Erythroblast (primary cell): ENCODE measurements around the gene GALP.

Experiments
- GATA1 ChIP-seq: IDR thresholded peaks from 2 replicates; pipeline ENCODE4 v1.6.1; 2011; ENCODE audit warnings: low read depth, mild to moderate bottlenecking, control low read depth, low read length, moderate library complexity
- POLR2A ChIP-seq: IDR thresholded peaks from 2 replicates; pipeline ENCODE4 v1.6.1; 2011; ENCODE audit warnings: mild to moderate bottlenecking, low read length

GRCh38 chr19:56199687-56200086 is 23.9 kb downstream of the GALP start:
- TF ChIP-seq POLR2A, result no peak
- no peak for TF ChIP-seq GATA1
